Tibial artery (tissue), 4 donors: ENCODE data around the gene HSFX4.
"Not testable (repeated sequence)": the region's sequence is repeated elsewhere in the genome, so short reads cannot be mapped to it uniquely, and the experiment has no call there.

Experiments
- DNase-seq, 2 donors: peaks; one replicate each; pipeline ENCODE4 v3.0.0-alpha.2; 2019
- H3K27ac ChIP-seq, 2 donors: fragments of 200-600 bp; sonication (generic) in 1 of 2; 1 replicate in 1 of 2; 2 replicates in 1 of 2; pipeline ENCODE4 v1.5.1; 2018 to 2019; ENCODE audit warnings: mild to moderate bottlenecking in 1 of 2
- H3K27me3 ChIP-seq, 2 donors: fragments of 200-600 bp; sonication (generic) in 1 of 2; one replicate each; pipeline versions ENCODE4 v1.5.1 to v1.6.0; 2016 to 2019
- H3K36me3 ChIP-seq, 3 donors: fragments of 200-600 bp; sonication (generic) in 2 of 3; one replicate each; pipeline ENCODE4 v1.5.1; 2016 to 2019; ENCODE audit warnings: mild to moderate bottlenecking in 2 of 3
- H3K4me1 ChIP-seq, 4 donors: fragments of 200-600 bp; sonication (generic) in 2 of 4; 1 replicate in 3 of 4; 2 replicates in 1 of 4; pipeline ENCODE4 v1.5.1; 2016 to 2019
- H3K4me3 ChIP-seq, 2 donors: fragments of 200-600 bp; sonication (generic) in 1 of 2; 1 replicate in 1 of 2; 2 replicates in 1 of 2; pipeline ENCODE4 v1.5.1; 2018 to 2019; ENCODE audit warnings: mild to moderate bottlenecking in 2 of 2
- H3K9me3 ChIP-seq, 3 donors: fragments of 200-600 bp; sonication (generic) in 1 of 3; one replicate each; pipeline ENCODE4 v1.5.1; 2016 to 2019
- CTCF ChIP-seq, 2 experiments: fragments of 200-600 bp in 1 of 2; fragments of 450-650 bp in 1 of 2; IDR thresholded peaks; one replicate each; pipeline ENCODE4 v1.5.1; 2017 to 2019; ENCODE audit warnings: antibody characterized with exemption in 2 of 2, mild to moderate bottlenecking in 1 of 2, moderate library complexity in 1 of 2
- intact Hi-C: fragments of 100-400 bp; cut with DNase I; formaldehyde crosslinking; loops from one replicate; pipeline ENCODE4 v1.15.0; 2023; ENCODE audit warnings: low total_unique reads

Gene HSFX4

GRCh38 chrX:149929400-149929799, at the start of gene HSFX4:
TSS of gene HSFX4 (plus strand) at chrX:149929573. CDS start at chrX:149929645, 72 bp downstream.
- H3K4me3 ChIP-seq, H3K9me3 ChIP-seq, H3K27ac ChIP-seq, H3K27me3 ChIP-seq, intact Hi-C loops, H3K4me1 ChIP-seq, DNase-seq: not testable (repeated sequence)
- peaks cover 0 to 11% (median 0%) of the 10 kb centered on the region in 3 donors for H3K36me3 ChIP-seq

GRCh38 chrX:149881081-149881711, 48.2 kb upstream of the HSFX4 start, which contains the start of gene MAGEA8:
TSS of gene MAGEA8 (plus strand) at chrX:149881183. CDS start at chrX:149884273, 3,090 bp downstream.
- H3K36me3 ChIP-seq, result no peaks in the 10 kb centered on the region
- DNase-seq, result no peak

GRCh38 chrX:149890828-149891227, 38.5 kb upstream of the HSFX4 start:
- H3K36me3 ChIP-seq, H3K27ac ChIP-seq, H3K9me3 ChIP-seq, H3K27me3 ChIP-seq, DNase-seq, H3K4me3 ChIP-seq, intact Hi-C loops, H3K4me1 ChIP-seq: not testable (repeated sequence)

More at GRCh38 chrX:149881081-149881711, 48.2 kb upstream of the HSFX4 start, which contains the start of gene MAGEA8:
- Histone ChIP-seq H3K4me3 (no peak within 1 kb of the TSS), H3K27ac (no peak within 1 kb of the TSS), H3K4me1 (no peaks in the 10 kb centered on the region), H3K27me3 (no peaks in the 10 kb centered on the region), H3K9me3 (no peaks in the 10 kb centered on the region)
- intact Hi-C loops, result no loop called here
- no peak for TF ChIP-seq CTCF (IDR thresholded peaks at IDR 0.05)

- DNase-seq, result no peak
- no peak for TF ChIP-seq CTCF (IDR thresholded peaks at IDR 0.05)
- no peak overlapping the region for H3K4me3 ChIP-seq
- H3K9me3 ChIP-seq, result peaks cover 0 to 8% (median 0%) of the 10 kb centered on the region in 3 donors
- H3K4me1 ChIP-seq, result no peaks in the 10 kb centered on the region
- intact Hi-C loops, result no loop called here
- no peak overlapping the region for H3K27ac ChIP-seq
- H3K27me3 ChIP-seq, result no peaks in the 10 kb centered on the region
- no peaks in the 10 kb centered on the region for H3K36me3 ChIP-seq
Observed at GRCh38 chrX:149898554-149898953, 30.8 kb upstream of the HSFX4 start.

- Histone ChIP-seq H3K4me3 (no peak overlapping the region), H3K27ac (no peak overlapping the region), H3K27me3 (no peaks in the 10 kb centered on the region), H3K36me3 (no peaks in the 10 kb centered on the region), H3K4me1 (no peaks in the 10 kb centered on the region), H3K9me3 (no peaks in the 10 kb centered on the region)
- intact Hi-C loops, result no loop called here
- TF ChIP-seq CTCF (IDR thresholded peaks at IDR 0.05), result no peak
- DNase-seq, result no peak
Observed at GRCh38 chrX:149903889-149904748, 25.3 kb upstream of the HSFX4 start.

GRCh38 chrX:149908308-149908707, 21.1 kb upstream of the HSFX4 start:
- H3K27me3 ChIP-seq, result no peaks in the 10 kb centered on the region
- H3K27ac ChIP-seq, result no peak overlapping the region
- H3K4me1 ChIP-seq, result no peaks in the 10 kb centered on the region
- intact Hi-C loops, result no loop called here
- peaks cover 0 to 4% (median 0%) of the 10 kb centered on the region in 3 donors for H3K9me3 ChIP-seq
- DNase-seq, result no peak
- no peak for TF ChIP-seq CTCF (IDR thresholded peaks at IDR 0.05)
- no peak overlapping the region for H3K4me3 ChIP-seq
- no peaks in the 10 kb centered on the region for H3K36me3 ChIP-seq
